Adipose tissue (tissue), 3 donors: ENCODE measurements around the gene A3GALT2. TPM values are rescaled to one million over a fixed set of nuclear protein-coding genes. Genes with fewer than 3 reads are reported as not detected.
A peak's percentile ranks its signal among the peaks of the same experiment; 100 is the strongest.

Experiments used
- H3K27ac ChIP-seq: one replicate; pipeline ENCODE4 v1.5.1; 2013; ENCODE audit warnings: low read depth, low read length
- WGBS, 3 donors: extraction: QIAGEN DNeasy Blood & Tissue Kit; methylation state at CpG; one replicate each; pipeline ENCODE4 v1.1.7; 2013; 5-methylcytosine and 5-hydroxymethylcytosine counted together
- polyA plus RNA-seq, 3 donors: library from polyadenylated mRNA; stranded (reverse); fragments of 200-250 nt; gene quantifications; one replicate each; pipeline ENCODE4 v1.2.3, GENCODE V29; 2013
- donor health status: healthy with polysubstance abuse.
- donor health status: Bipolar disorder and iron deficiency.
- donor health status: healthy.

A3GALT2 gene
- polyA plus RNA-seq, 3 donors = 0.25 TPM; not detected in 2

GRCh38 chr1:33354707-33355316 is 33.9 kb upstream of the A3GALT2 start:
- no peak overlapping the region for H3K27ac ChIP-seq
- WGBS, 3 donors = 93 to 96% (median 93%) methylated on average over 16 of the region's 16 CpGs

- WGBS, 3 donors = 86 to 91% (median 86%) methylated on average over 5 of the region's 5 CpGs
Measured at GRCh38 chr1:33353531-33353930, 32.6 kb upstream of the A3GALT2 start.

GRCh38 chr1:33351281-33351660 is 30.4 kb upstream of the A3GALT2 start:
- H3K27ac ChIP-seq = no peak overlapping the region
- 91 to 95% (median 94%) methylated on average over 6 of the region's 6 CpGs for WGBS, 3 donors

More at GRCh38 chr1:33353531-33353930, 32.6 kb upstream of the A3GALT2 start:
- no peak overlapping the region for H3K27ac ChIP-seq

- H3K27ac ChIP-seq = peak overlapping the region; percentile 67
- 34 to 42% (median 37%) methylated on average over 6 of the region's 6 CpGs for WGBS, 3 donors
Measured at GRCh38 chr1:33350611-33351280, 29.8 kb upstream of the A3GALT2 start.

GRCh38 chr1:33349778-33350610 is 29.1 kb upstream of the A3GALT2 start:
- whole genome bisulfite sequencing, 3 donors = 1% methylated on average over 77 to 94 of the region's 104 CpGs
- H3K27ac ChIP-seq = peak overlapping the region; percentile 97

- peak overlapping the region; percentile 97 for H3K27ac ChIP-seq
- 0% methylated on average over 64 to 78 of the region's 78 CpGs for WGBS, 3 donors
Measured at GRCh38 chr1:33349081-33349759, 28.3 kb upstream of the A3GALT2 start.

- peak overlapping the region; percentile 8 for H3K27ac ChIP-seq
- 2 to 4% (median 4%) methylated on average over 11 of the region's 11 CpGs for WGBS, 3 donors
Measured at GRCh38 chr1:33348676-33349080, 27.8 kb upstream of the A3GALT2 start.

GRCh38 chr1:33348194-33348593 is 27.3 kb upstream of the A3GALT2 start:
- WGBS, 3 donors = 25 to 51% (median 49%) methylated on average over 2 of the region's 2 CpGs
- H3K27ac ChIP-seq = peak overlapping the region; percentile 8

GRCh38 chr1:33347650-33347992 is 26.7 kb upstream of the A3GALT2 start:
- WGBS, 3 donors = 21 to 46% (median 25%) methylated on average over 5 of the region's 5 CpGs

GRCh38 chr1:33346927-33347649 is 26.2 kb upstream of the A3GALT2 start:
- 6 to 30% (median 25%) methylated on average over 2 of the region's 2 CpGs for WGBS, 3 donors

More at GRCh38 chr1:33347650-33347992, 26.7 kb upstream of the A3GALT2 start:
- peak overlapping the region; percentile 19 for H3K27ac ChIP-seq

GRCh38 chr1:33346533-33346926 is 25.6 kb upstream of the A3GALT2 start:
- 34 to 40% (median 35%) methylated on average over 3 of the region's 3 CpGs for WGBS, 3 donors
- peak overlapping the region; percentile 19 for H3K27ac ChIP-seq

More at GRCh38 chr1:33346927-33347649, 26.2 kb upstream of the A3GALT2 start:
- H3K27ac ChIP-seq = peak overlapping the region; percentile 19

GRCh38 chr1:33344896-33345560 is 24.1 kb upstream of the A3GALT2 start:
- no peak overlapping the region for H3K27ac ChIP-seq
- 41 to 50% (median 46%) methylated on average over 2 of the region's 2 CpGs for WGBS, 3 donors

- 15 to 40% (median 40%) methylated on average over 5 of the region's 5 CpGs for WGBS, 3 donors
- H3K27ac ChIP-seq = no peak overlapping the region
Measured at GRCh38 chr1:33343539-33343938, 22.6 kb upstream of the A3GALT2 start.

- no peak overlapping the region for H3K27ac ChIP-seq
- WGBS, 3 donors = 10 to 29% (median 26%) methylated on average over 7 of the region's 7 CpGs
Measured at GRCh38 chr1:33342041-33342723, 21.3 kb upstream of the A3GALT2 start.

GRCh38 chr1:33341190-33341589 is 20.3 kb upstream of the A3GALT2 start:
- WGBS, 3 donors = 66 to 76% (median 66%) methylated on average over 6 of the region's 6 CpGs

GRCh38 chr1:33339413-33339812 is 18.5 kb upstream of the A3GALT2 start:
- H3K27ac ChIP-seq = peak overlapping the region; percentile 84
- WGBS, 3 donors = 23 to 47% (median 45%) methylated on average over 2 of the region's 2 CpGs

More at GRCh38 chr1:33341190-33341589, 20.3 kb upstream of the A3GALT2 start:
- H3K27ac ChIP-seq = no peak overlapping the region
